NT2/D1 (cell line): Measurements from ENCODE around the gene CABLES1.

Source experiments
- SUZ12 ChIP-seq: IDR thresholded peaks from 2 replicates; pipeline ENCODE4 v1.6.1; 2011; ENCODE audit not compliant: insufficient read length, insufficient read depth; ENCODE audit errors: extremely low read depth
- YY1 ChIP-seq: IDR thresholded peaks from 2 replicates; pipeline ENCODE4 v1.6.1; 2011; ENCODE audit not compliant: insufficient read length, insufficient read depth
- ZNF274 ChIP-seq: IDR thresholded peaks from 2 replicates; pipeline ENCODE4 v1.6.1; 2011; ENCODE audit warnings: mild to moderate bottlenecking, low read depth, low read length

DNA sequence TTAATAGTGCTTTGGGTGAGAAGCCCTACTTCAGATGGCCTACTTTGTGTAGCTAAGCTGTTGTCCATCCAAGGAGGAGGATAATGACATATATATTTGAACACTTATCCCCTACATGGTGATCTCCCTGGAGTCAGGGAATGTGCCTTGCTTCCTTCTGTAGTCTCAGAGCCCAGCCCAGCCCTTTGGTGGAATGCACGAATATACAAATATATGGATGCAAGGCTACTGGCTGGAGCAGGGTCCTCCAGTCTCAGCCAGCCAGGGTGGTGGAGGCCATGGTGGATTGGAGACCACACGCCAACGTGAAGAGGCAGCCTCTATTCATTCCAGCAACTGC, 167.2 kb downstream of the CABLES1 start:
- no peak for TF ChIP-seq YY1
- TF ChIP-seq ZNF274, result no peak
- no peak for TF ChIP-seq SUZ12
